ENCODE results near the gene PPP2R3B. TPM values are rescaled to one million over a fixed set of nuclear protein-coding genes. Genes with fewer than 3 reads are reported as not detected.

PPP2R3B gene
- total RNA-seq, 1 donor from 2014 or later, result 28.2 TPM

DNA sequence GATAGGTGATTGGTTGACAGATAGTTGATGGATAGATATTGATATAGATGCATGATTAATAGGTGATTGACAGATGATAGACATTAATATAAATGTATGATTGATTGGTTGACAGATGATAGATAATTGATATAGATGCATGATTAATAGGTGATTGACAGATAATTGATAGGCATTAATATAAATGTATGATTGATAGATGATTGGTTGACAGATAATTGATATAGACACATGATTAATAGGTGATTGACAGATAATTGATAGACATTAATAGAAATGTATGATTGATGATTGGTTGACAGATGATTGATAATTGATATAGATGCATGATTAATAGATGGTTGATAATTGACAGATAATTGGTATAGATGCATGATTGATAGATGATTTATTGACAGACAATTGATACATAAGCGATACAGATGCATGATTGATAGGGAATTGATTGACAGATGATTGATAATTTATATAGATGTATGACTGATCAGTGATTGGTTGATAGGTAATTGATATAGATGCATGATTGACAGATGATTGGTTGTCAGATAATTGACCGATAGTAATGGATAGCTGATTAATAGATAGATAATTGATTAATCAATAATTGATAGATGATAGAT lies 44.9 kb upstream of the PPP2R3B start:
- Mint-ChIP-seq H3K4me1 (ENCODE audit: unreplicated experiment) (peaks cover 3% of the 10 kb centered on the region), H3K9me3 (ENCODE audit: unreplicated experiment) (no peaks in the 10 kb centered on the region), H3K27ac (ENCODE audit: unreplicated experiment) (no peak overlapping the region), H3K4me3 (ENCODE audit: unreplicated experiment) (no peak overlapping the region), H3K27me3 (ENCODE audit: unreplicated experiment) (no peaks in the 10 kb centered on the region), H3K36me3 (ENCODE audit: unreplicated experiment) (no peaks in the 10 kb centered on the region)
- TF ChIP-seq, protein P1, sequence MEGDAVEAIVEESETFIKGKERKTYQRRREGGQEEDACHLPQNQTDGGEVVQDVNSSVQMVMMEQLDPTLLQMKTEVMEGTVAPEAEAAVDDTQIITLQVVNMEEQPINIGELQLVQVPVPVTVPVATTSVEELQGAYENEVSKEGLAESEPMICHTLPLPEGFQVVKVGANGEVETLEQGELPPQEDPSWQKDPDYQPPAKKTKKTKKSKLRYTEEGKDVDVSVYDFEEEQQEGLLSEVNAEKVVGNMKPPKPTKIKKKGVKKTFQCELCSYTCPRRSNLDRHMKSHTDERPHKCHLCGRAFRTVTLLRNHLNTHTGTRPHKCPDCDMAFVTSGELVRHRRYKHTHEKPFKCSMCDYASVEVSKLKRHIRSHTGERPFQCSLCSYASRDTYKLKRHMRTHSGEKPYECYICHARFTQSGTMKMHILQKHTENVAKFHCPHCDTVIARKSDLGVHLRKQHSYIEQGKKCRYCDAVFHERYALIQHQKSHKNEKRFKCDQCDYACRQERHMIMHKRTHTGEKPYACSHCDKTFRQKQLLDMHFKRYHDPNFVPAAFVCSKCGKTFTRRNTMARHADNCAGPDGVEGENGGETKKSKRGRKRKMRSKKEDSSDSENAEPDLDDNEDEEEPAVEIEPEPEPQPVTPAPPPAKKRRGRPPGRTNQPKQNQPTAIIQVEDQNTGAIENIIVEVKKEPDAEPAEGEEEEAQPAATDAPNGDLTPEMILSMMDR (IDR thresholded peaks at IDR 0.05), result no peak
- no peak for DNase-seq (ENCODE audit: extremely low spot score, unreplicated experiment)

DNA sequence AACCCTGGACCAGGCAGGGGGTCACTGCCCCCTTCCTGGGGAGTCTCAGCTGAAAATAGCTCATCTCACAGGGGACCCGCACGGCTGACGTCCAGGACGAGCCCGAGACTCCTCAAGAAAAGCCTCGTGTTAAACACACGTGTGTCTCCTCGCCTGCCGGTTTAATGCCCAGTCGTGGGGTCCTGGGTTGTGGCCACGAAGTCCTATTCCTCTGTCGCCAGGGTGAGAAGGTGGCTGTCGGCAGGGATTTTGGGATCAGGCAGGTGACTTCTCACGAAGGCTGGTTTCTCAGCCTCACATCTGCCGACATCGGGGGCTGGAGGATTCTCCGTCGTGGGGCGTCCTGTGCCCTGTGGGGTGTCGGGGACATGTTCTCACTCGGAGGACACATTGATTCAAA lies 44.3 kb upstream of the PPP2R3B start:
- H3K36me3 Mint-ChIP-seq (ENCODE audit: unreplicated experiment), result no peaks in the 10 kb centered on the region
- TF ChIP-seq, protein P1 (IDR thresholded peaks at IDR 0.05), result no peak
- H3K9me3 Mint-ChIP-seq (ENCODE audit: unreplicated experiment), result no peaks in the 10 kb centered on the region
- no peak overlapping the region for H3K27ac Mint-ChIP-seq (ENCODE audit: unreplicated experiment)
- no peak for DNase-seq (ENCODE audit: extremely low spot score, unreplicated experiment)
- H3K4me3 Mint-ChIP-seq (ENCODE audit: unreplicated experiment), result no peak overlapping the region
- H3K4me1 Mint-ChIP-seq (ENCODE audit: unreplicated experiment), result peaks cover 3% of the 10 kb centered on the region
- no peaks in the 10 kb centered on the region for H3K27me3 Mint-ChIP-seq (ENCODE audit: unreplicated experiment)

DNA sequence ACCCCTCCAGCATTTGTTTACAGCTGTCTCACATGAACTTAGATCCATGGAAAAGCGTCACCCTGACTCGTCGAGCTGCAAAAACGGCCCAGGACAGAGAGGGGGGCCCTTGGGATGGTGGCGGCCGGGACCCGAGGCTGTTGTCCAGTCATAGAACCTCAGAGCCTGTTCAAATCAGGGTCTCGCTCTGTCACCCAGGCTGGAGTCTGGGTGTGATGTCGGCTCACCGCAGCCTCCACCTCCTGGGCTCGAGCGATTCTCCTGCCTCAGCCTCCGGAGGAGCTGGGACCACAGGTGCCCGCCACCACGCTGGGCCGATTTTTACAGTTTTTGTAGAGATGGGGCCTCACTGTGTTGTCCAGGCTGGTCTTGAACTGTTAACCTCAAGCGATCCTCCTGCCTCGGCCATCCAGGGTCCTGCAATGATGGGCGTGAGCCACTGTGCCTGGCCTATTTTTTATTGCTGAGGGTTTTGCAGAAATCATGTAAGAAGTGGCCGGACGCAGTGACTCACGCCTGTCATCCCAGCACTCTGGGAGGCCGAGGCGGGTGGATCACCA lies 42.6 kb upstream of the PPP2R3B start:
- H3K36me3 Mint-ChIP-seq (ENCODE audit: unreplicated experiment), result no peaks in the 10 kb centered on the region
- H3K9me3 Mint-ChIP-seq (ENCODE audit: unreplicated experiment), result no peaks in the 10 kb centered on the region
- H3K27ac Mint-ChIP-seq (ENCODE audit: unreplicated experiment), result no peak overlapping the region
- H3K4me1 Mint-ChIP-seq (ENCODE audit: unreplicated experiment), result peaks cover 3% of the 10 kb centered on the region
- TF ChIP-seq, protein P1 (IDR thresholded peaks at IDR 0.05), result no peak
- no peak overlapping the region for H3K4me3 Mint-ChIP-seq (ENCODE audit: unreplicated experiment)
- H3K27me3 Mint-ChIP-seq (ENCODE audit: unreplicated experiment), result no peaks in the 10 kb centered on the region
- no peak for DNase-seq (ENCODE audit: extremely low spot score, unreplicated experiment)

DNA sequence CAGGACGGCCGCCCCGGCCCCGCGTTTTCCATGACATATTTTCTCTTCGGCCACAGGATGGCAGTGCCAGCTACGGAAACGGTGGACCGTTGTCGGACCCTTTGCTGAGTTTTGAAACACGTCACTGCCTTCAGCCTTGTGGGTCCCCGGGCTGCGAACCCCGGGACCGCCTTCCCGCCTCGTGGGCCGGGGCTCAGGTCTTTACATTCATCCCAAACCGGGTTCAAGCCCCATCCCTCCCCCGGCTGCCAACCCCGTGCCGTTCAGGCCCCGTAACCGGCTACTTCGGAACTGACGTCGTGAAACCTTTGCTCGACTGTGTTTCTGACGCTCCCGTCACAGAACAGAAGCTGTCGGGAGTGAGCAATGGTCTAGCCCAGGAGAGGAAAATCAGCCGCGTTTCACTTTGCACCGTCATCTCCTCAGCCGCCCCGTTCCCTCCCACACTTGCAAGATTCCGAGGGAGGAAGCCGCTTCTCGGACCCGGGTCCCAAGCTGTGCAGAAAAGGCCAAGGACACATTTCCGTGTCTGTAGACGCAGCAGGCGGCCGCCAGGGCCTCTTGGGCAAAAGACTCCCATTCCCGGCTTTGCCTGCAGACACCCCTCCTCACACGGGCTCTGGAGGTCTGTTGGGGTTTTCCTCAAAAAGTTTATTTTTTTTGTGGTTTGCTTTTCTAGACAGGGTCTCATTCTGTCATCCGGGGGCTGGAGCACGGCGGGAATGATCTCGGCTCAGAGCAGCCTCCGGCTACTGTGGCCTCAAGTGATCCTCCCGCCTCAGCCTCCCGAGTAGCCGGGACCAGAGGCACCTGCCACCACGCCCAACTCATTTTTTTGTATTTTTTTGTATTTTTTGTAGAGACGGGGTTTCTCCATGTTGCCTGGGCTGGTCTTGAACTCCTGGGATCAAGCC lies 41.4 kb upstream of the PPP2R3B start:
- Mint-ChIP-seq H3K4me1 (ENCODE audit: unreplicated experiment) (peaks cover 3% of the 10 kb centered on the region), H3K4me3 (ENCODE audit: unreplicated experiment) (peak overlapping the region; percentile 69), H3K36me3 (ENCODE audit: unreplicated experiment) (no peaks in the 10 kb centered on the region), H3K27me3 (ENCODE audit: unreplicated experiment) (no peaks in the 10 kb centered on the region), H3K9me3 (ENCODE audit: unreplicated experiment) (no peaks in the 10 kb centered on the region), H3K27ac (ENCODE audit: unreplicated experiment) (peak overlapping the region; percentile 10)
- no peak for DNase-seq (ENCODE audit: extremely low spot score, unreplicated experiment)
- TF ChIP-seq, protein P1 (IDR thresholded peaks at IDR 0.05), result peak; percentile 61

DNA sequence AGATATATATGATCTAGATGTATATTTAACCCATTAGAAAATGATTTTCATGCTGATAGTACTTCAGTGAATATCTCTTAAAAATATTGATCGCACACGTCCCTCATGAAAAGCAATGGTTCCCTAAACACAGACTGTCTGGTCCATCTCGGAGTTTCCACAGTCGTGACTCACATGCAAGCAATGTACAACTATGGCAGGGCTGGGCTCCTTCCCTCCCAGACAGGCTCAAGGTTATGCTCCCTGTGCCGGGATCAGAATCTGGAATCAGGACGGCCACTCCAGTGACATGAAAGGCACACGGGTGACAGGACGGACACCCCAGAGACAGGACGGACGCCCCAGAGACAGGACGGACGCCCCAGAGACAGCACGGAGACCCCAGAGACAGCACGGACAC lies 40.2 kb upstream of the PPP2R3B start:
- H3K4me1 Mint-ChIP-seq (ENCODE audit: unreplicated experiment), result peaks cover 3% of the 10 kb centered on the region
- H3K27ac Mint-ChIP-seq (ENCODE audit: unreplicated experiment), result no peak overlapping the region
- no peaks in the 10 kb centered on the region for H3K9me3 Mint-ChIP-seq (ENCODE audit: unreplicated experiment)
- no peaks in the 10 kb centered on the region for H3K36me3 Mint-ChIP-seq (ENCODE audit: unreplicated experiment)
- DNase-seq (ENCODE audit: extremely low spot score, unreplicated experiment), result no peak
- TF ChIP-seq, protein P1 (IDR thresholded peaks at IDR 0.05), result no peak
- no peak overlapping the region for H3K4me3 Mint-ChIP-seq (ENCODE audit: unreplicated experiment)
- no peaks in the 10 kb centered on the region for H3K27me3 Mint-ChIP-seq (ENCODE audit: unreplicated experiment)
